HL-60 (cell line): Measurements from ENCODE around the gene SLC5A11.

ENCODE experiments used
- DNase-seq, 2 experiments: peaks; one replicate each; pipeline ENCODE4 v3.0.0-alpha.2; 2010 to 2020; ENCODE audit warnings: low read depth in 1 of 2, low spot score in 1 of 2
- H3K27ac ChIP-seq: fragments of 250-450 bp; sonication (Bioruptor Pico); replicated peaks from 2 replicates; pipeline ENCODE4 v1.5.1; 2020; ENCODE audit warnings: mild to moderate bottlenecking, moderate library complexity
- H3K27me3 ChIP-seq: fragments of 250-450 bp; sonication (Bioruptor Pico); 2 replicates; pipeline ENCODE4 v1.5.1; 2021; ENCODE audit warnings: mild to moderate bottlenecking, moderate library complexity; ENCODE audit not compliant: insufficient read depth, poor library complexity, severe bottlenecking
- H3K4me3 ChIP-seq: replicated peaks from 2 replicates; pipeline ENCODE4 v1.5.1; 2011; ENCODE audit warnings: mild to moderate bottlenecking, control low read depth, low read length; ENCODE audit not compliant: insufficient read depth
- GABPA ChIP-seq: IDR thresholded peaks from 2 replicates; pipeline ENCODE4 v1.6.1; 2012; ENCODE audit warnings: low read depth
- POLR2AphosphoS5 ChIP-seq: IDR thresholded peaks from 2 replicates; pipeline ENCODE4 v1.6.1; 2012; ENCODE audit warnings: low read depth
- SPI1 ChIP-seq: IDR thresholded peaks from 2 replicates; pipeline ENCODE4 v1.6.1; 2012; ENCODE audit warnings: low read depth, mild to moderate bottlenecking, borderline replicate concordance
- TF ChIP-seq, protein P1 (sequence below): IDR thresholded peaks from 2 replicates; pipeline ENCODE4 v1.6.1; 2012; ENCODE audit warnings: low read depth; ENCODE audit not compliant: insufficient replicate concordance
- TF ChIP-seq, protein P2 (sequence below): IDR thresholded peaks from one replicate; pipeline ENCODE4 v1.5.1; 2011; ENCODE audit warnings: low read length, control low read depth, inconsistent platforms; ENCODE audit not compliant: insufficient read depth

SLC5A11 gene

DNA sequence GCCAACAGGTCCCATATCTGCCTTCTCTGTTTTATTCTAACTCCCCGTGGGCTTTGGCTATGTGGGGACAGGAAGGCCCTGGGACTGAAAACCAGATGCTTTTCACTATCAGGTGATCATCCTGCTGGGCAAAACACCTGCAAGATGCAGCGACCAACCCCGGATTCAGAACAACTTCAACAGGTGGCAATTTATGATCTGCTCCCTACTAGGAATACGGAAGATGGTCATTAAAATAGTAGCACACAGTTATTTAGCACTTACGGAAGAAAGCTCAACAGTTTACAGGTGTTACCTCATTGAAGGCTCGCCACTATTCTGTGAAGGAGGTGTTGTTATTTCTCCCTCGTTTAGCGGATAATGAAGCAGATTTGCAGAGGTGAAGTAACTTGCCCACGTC, 7.8 kb upstream of the SLC5A11 start:
- H3K27ac ChIP-seq, result no peak overlapping the region
- no peaks in the 10 kb centered on the region for H3K27me3 ChIP-seq
- H3K4me3 ChIP-seq, result no peak overlapping the region
- TF ChIP-seq, protein P1, sequence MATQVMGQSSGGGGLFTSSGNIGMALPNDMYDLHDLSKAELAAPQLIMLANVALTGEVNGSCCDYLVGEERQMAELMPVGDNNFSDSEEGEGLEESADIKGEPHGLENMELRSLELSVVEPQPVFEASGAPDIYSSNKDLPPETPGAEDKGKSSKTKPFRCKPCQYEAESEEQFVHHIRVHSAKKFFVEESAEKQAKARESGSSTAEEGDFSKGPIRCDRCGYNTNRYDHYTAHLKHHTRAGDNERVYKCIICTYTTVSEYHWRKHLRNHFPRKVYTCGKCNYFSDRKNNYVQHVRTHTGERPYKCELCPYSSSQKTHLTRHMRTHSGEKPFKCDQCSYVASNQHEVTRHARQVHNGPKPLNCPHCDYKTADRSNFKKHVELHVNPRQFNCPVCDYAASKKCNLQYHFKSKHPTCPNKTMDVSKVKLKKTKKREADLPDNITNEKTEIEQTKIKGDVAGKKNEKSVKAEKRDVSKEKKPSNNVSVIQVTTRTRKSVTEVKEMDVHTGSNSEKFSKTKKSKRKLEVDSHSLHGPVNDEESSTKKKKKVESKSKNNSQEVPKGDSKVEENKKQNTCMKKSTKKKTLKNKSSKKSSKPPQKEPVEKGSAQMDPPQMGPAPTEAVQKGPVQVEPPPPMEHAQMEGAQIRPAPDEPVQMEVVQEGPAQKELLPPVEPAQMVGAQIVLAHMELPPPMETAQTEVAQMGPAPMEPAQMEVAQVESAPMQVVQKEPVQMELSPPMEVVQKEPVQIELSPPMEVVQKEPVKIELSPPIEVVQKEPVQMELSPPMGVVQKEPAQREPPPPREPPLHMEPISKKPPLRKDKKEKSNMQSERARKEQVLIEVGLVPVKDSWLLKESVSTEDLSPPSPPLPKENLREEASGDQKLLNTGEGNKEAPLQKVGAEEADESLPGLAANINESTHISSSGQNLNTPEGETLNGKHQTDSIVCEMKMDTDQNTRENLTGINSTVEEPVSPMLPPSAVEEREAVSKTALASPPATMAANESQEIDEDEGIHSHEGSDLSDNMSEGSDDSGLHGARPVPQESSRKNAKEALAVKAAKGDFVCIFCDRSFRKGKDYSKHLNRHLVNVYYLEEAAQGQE, result no peak
- no peak for TF ChIP-seq SPI1
- TF ChIP-seq, protein P2, sequence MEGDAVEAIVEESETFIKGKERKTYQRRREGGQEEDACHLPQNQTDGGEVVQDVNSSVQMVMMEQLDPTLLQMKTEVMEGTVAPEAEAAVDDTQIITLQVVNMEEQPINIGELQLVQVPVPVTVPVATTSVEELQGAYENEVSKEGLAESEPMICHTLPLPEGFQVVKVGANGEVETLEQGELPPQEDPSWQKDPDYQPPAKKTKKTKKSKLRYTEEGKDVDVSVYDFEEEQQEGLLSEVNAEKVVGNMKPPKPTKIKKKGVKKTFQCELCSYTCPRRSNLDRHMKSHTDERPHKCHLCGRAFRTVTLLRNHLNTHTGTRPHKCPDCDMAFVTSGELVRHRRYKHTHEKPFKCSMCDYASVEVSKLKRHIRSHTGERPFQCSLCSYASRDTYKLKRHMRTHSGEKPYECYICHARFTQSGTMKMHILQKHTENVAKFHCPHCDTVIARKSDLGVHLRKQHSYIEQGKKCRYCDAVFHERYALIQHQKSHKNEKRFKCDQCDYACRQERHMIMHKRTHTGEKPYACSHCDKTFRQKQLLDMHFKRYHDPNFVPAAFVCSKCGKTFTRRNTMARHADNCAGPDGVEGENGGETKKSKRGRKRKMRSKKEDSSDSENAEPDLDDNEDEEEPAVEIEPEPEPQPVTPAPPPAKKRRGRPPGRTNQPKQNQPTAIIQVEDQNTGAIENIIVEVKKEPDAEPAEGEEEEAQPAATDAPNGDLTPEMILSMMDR, result no peak
- TF ChIP-seq GABPA, result no peak
- no peak for TF ChIP-seq POLR2AphosphoS5
- DNase-seq, result no peak

DNA sequence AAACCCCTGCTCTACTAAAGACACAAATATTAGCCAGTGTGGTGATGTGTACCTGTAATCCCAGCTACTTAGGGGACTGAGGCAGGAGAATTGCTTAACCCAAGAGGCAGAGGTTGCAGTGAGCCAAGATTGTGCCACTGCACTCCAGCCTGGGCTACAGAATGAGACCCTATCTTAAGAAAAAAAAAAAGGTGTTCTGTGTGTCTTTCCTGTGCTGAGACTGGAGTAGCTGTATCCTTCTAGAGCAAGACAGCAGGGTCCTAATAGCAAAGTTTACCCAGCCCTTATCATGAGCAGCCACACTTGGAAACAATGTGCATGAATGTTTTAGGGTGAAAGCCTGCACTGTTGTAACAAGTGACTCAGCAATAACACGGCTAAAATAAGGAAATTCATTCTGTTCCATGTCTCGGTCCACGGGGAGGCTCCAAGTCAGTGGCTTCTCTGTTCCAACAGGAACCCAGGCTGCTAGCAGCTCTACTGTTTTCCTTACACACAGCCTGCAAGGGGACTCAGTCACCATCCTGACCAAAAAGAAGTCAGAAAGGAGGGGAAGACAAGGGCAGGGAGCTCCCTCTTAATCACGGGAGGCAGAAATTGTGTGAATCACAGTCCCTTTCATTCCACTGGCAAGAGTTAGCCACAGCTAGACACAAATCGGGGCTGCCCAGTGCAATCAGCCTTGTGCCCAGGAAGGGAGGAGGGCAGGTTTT, 7.1 kb upstream of the SLC5A11 start:
- Histone ChIP-seq H3K27me3 (no peaks in the 10 kb centered on the region), H3K4me3 (no peak overlapping the region), H3K27ac (no peak overlapping the region)
- peak in 1 of 2 experiments; percentile 62 for DNase-seq
- TF ChIP-seq SPI1, result no peak
- no peak for TF ChIP-seq POLR2AphosphoS5
- TF ChIP-seq, protein P1, result no peak
- TF ChIP-seq, protein P2, result no peak
- no peak for TF ChIP-seq GABPA

DNA sequence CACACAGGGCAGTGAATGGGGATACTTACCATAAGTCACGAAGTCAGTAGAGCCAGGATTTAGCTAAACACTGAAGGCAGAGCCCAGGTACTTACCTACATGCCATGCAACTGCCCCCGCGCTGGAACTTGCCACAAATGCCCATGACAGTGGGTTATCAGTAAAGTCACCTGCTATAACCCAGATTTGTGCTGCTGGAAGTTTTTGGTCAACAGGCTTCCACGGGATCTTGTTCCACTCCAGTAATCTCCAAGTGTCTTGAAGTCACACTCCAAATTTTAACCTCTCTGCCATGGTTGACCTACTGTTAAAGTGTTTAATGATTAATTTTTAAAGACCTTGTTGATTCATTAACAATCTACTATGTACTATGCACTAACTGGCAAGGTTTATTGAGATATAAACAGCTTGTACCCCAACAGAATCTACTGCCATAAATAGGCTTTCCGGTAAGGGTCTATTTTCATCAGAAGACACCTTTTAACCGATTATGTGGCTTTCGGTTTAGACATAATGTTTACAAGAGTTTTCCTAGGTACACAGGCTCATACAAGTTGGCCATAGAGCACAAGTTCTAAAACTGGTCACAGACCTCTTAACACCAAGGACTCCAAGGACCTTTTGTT, 6.3 kb upstream of the SLC5A11 start:
- DNase-seq, result no peak
- no peak overlapping the region for H3K27ac ChIP-seq
- no peak for TF ChIP-seq SPI1
- TF ChIP-seq, protein P2, result no peak
- no peak for TF ChIP-seq POLR2AphosphoS5
- no peak for TF ChIP-seq GABPA
- TF ChIP-seq, protein P1, result no peak
- H3K27me3 ChIP-seq, result no peaks in the 10 kb centered on the region
- no peak overlapping the region for H3K4me3 ChIP-seq
